Smooth muscle cell of bladder (primary cell): ENCODE data around the gene GK2. TPM values are rescaled to one million over a fixed set of nuclear protein-coding genes. Genes with fewer than 3 reads are reported as not detected.

Experiments used
- total RNA-seq: library from RNA; depleted of rRNA; stranded (reverse); fragments of >200 nt; gene quantifications from 2 replicates; pipeline ENCODE4 v1.2.3, GENCODE V29; 2014

The GK2 gene
- not detected in 2 replicates for total RNA-seq

DNA sequence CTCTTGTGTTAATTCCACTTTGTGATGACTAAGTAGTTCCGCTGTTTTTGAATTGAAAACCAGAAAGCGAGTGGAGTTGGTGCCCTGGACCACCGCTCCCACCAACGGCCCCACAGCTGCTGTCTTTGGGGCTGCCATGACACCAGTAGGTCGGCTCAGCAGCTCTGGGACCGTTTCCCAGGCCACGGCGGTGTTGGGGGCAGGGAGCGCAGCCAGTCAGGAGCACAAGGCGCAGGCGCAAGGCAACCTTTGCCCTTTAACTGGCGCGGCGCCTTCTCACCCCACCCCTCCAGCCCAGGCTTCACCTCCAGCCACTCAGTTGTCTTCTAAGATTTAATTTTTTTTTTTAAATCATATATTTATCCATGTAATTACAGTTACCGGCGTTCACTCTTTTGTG lies at the start of gene GK2:
TSS of gene GK2 (minus strand) at position 166 of the 400 bp plus-strand sequence. CDS start at position 138, 28 bp downstream.

Other genes starting within 250 kb of the GK2 start
- gene NAA11, start 82.2 kb downstream of the GK2 start, total RNA-seq = not detected in 2 replicates